OCI-LY1 (cell line): ENCODE data around the gene HRH4.

Source experiments
- H2AFZ ChIP-seq: fragments of 200-600 bp; sonication (generic), shearing (Covaris generic); 2 replicates; pipeline ENCODE4 v1.6.0; 2014; ENCODE audit warnings: antibody characterized with exemption, mild to moderate bottlenecking, low read length
- H3F3A ChIP-seq: fragments of 200-600 bp; sonication (generic), shearing (Covaris generic); 2 replicates; pipeline ENCODE4 v1.6.0; 2014; ENCODE audit warnings: mild to moderate bottlenecking, antibody characterized with exemption, low read length, moderate library complexity; ENCODE audit not compliant: insufficient read depth
- H3K27ac ChIP-seq: fragments of 200-600 bp; sonication (generic); 2 replicates; pipeline ENCODE4 v1.5.1; 2014; ENCODE audit warnings: low read length, mixed run types, mild to moderate bottlenecking, low read depth; ENCODE audit not compliant: poor library complexity, severe bottlenecking
- H3K27me3 ChIP-seq: fragments of 200-600 bp; sonication (generic); 2 replicates; pipeline ENCODE4 v1.6.0; 2014; ENCODE audit warnings: antibody characterized with exemption, mild to moderate bottlenecking, low read length, moderate library complexity; ENCODE audit not compliant: insufficient read depth
- H3K36me3 ChIP-seq: fragments of 200-600 bp; sonication (generic); 2 replicates; pipeline ENCODE4 v1.6.1; 2014; ENCODE audit warnings: mild to moderate bottlenecking, antibody characterized with exemption, low read length, moderate library complexity, mixed read lengths; ENCODE audit not compliant: insufficient read depth
- H3K4me1 ChIP-seq: fragments of 200-600 bp; sonication (generic); 2 replicates; pipeline ENCODE4 v1.5.1; 2014; ENCODE audit warnings: mild to moderate bottlenecking, low read length, moderate library complexity; ENCODE audit not compliant: insufficient read depth, severe bottlenecking
- H3K4me2 ChIP-seq: fragments of 200-600 bp; sonication (generic), shearing (Covaris generic); 2 replicates; pipeline ENCODE4 v1.6.1; 2014; ENCODE audit warnings: low read length
- H3K4me3 ChIP-seq: fragments of 200-600 bp; sonication (generic); 2 replicates; pipeline ENCODE4 v1.5.1; 2014; ENCODE audit warnings: low read length, low read depth, mild to moderate bottlenecking, mixed read lengths; ENCODE audit not compliant: poor library complexity, severe bottlenecking
- H3K79me2 ChIP-seq: fragments of 200-600 bp; shearing (Covaris generic); 2 replicates; pipeline ENCODE4 v1.6.1; 2016; ENCODE audit warnings: mixed run types, low read length, mixed read lengths; ENCODE audit not compliant: insufficient read depth
- H3K9ac ChIP-seq: fragments of 200-600 bp; sonication (generic), shearing (Covaris generic); 2 replicates; pipeline ENCODE4 v1.6.1; 2014; ENCODE audit warnings: mild to moderate bottlenecking, low read length, mixed read lengths
- H3K9me2 ChIP-seq: fragments of 200-600 bp; sonication (generic), shearing (Covaris generic); 2 replicates; pipeline ENCODE4 v1.6.1; 2014; ENCODE audit warnings: low read depth, mild to moderate bottlenecking, low read length, mixed read lengths
- H3K9me3 ChIP-seq: fragments of 200-600 bp; shearing (Covaris generic); 2 replicates; pipeline ENCODE4 v1.6.1; 2014; ENCODE audit warnings: low read length, mixed read lengths
- H4K20me1 ChIP-seq: fragments of 200-600 bp; sonication (generic), shearing (Covaris generic); 2 replicates; pipeline ENCODE4 v1.6.0; 2016; ENCODE audit warnings: mild to moderate bottlenecking, low read length; ENCODE audit not compliant: insufficient read depth
- CTCF ChIP-seq: fragments of 200-600 bp; sonication (generic), shearing (Covaris generic); IDR thresholded peaks from 2 replicates; pipeline ENCODE4 v1.5.1; 2017; ENCODE audit warnings: mild to moderate bottlenecking, antibody characterized with exemption, low read length, moderate library complexity, mixed read lengths
- EZH2 ChIP-seq: fragments of 200-600 bp; sonication (generic), shearing (Covaris generic); IDR thresholded peaks from 2 replicates; pipeline ENCODE4 v1.8.0; 2017; ENCODE audit warnings: borderline replicate concordance, mixed run types, mild to moderate bottlenecking, antibody characterized with exemption, low read length, moderate library complexity, mixed read lengths

HRH4 gene

GRCh38 chr18:24420551-24420950 lies 39.9 kb upstream of the HRH4 start:
- Histone ChIP-seq H3K27ac (no peak overlapping the region), H3K27me3 (no peaks in the 10 kb centered on the region), H4K20me1 (no peaks in the 10 kb centered on the region), H3K9me2 (no peaks in the 10 kb centered on the region), H3F3A (no peaks in the 10 kb centered on the region), H3K4me3 (no peak overlapping the region), H3K4me2 (no peak overlapping the region), H3K36me3 (no peaks in the 10 kb centered on the region; the same call in 1 of the 2 replicates), H3K79me2 (no peaks in the 10 kb centered on the region), H3K9ac (no peak overlapping the region), H2AFZ (no peak overlapping the region), H3K9me3 (no peaks in the 10 kb centered on the region), H3K4me1 (no peaks in the 10 kb centered on the region)
- TF ChIP-seq EZH2 (no peak), CTCF (no peak)

- Histone ChIP-seq H4K20me1 (no peaks in the 10 kb centered on the region), H3K4me2 (no peak overlapping the region), H3K9me2 (no peaks in the 10 kb centered on the region), H3F3A (no peaks in the 10 kb centered on the region), H3K79me2 (no peaks in the 10 kb centered on the region), H3K4me3 (no peak overlapping the region), H3K9ac (no peak overlapping the region), H2AFZ (no peak overlapping the region), H3K27ac (no peak overlapping the region), H3K36me3 (no peaks in the 10 kb centered on the region; the same call in 1 of the 2 replicates), H3K27me3 (no peaks in the 10 kb centered on the region), H3K4me1 (peaks cover 6% of the 10 kb centered on the region), H3K9me3 (no peaks in the 10 kb centered on the region)
- TF ChIP-seq EZH2 (no peak), CTCF (no peak)
Measured at GRCh38 chr18:24421831-24422230, 38.6 kb upstream of the HRH4 start.

- Histone ChIP-seq H2AFZ (peak overlapping the region; percentile 21; the same call in 1 of the 2 replicates), H3K4me2 (peak overlapping the region; percentile 77)
- TF ChIP-seq CTCF (no peak), EZH2 (no peak)
Measured at GRCh38 chr18:24426073-24426397, 34.4 kb upstream of the HRH4 start.

More at GRCh38 chr18:24426073-24426397, 34.4 kb upstream of the HRH4 start:
- Histone ChIP-seq H4K20me1 (no peaks in the 10 kb centered on the region), H3K27ac (no peak overlapping the region), H3K27me3 (no peaks in the 10 kb centered on the region), H3K4me1 (peaks cover 16% of the 10 kb centered on the region), H3K9me2 (no peaks in the 10 kb centered on the region), H3K36me3 (no peaks in the 10 kb centered on the region; the same call in 1 of the 2 replicates), H3F3A (no peaks in the 10 kb centered on the region), H3K79me2 (no peaks in the 10 kb centered on the region), H3K4me3 (peak overlapping the region; percentile 70), H3K9me3 (no peaks in the 10 kb centered on the region), H3K9ac (no peak overlapping the region)
